Naive thymus-derived CD8-positive, alpha-beta T cell (primary cell): Measurements from ENCODE around the gene GFOD2. TPM values are rescaled to one million over a fixed set of nuclear protein-coding genes. Genes with fewer than 3 reads are reported as not detected.

ENCODE experiments used
- ATAC-seq, 2 donors: fragments of 150-1000 bp; cut with Tn5 transposase in 1 of 2; sonication (Bioruptor Pico), chemical (Tn5 transposase) in 1 of 2; 1 replicate in 1 of 2; 2 replicates in 1 of 2; pipeline ENCODE4 v1.10.0; 2021; ENCODE audit warnings: mild to moderate bottlenecking in 2 of 2, moderate library complexity in 2 of 2
- POLR2A ChIA-PET: fragments of 350-600 bp; sonication (Branson Sonifier 250); formaldehyde crosslinking; loops from one replicate; lab custom pipeline; 2021; ENCODE audit warnings: antibody characterized with exemption; lab: Charles Lee
- DNase-seq, 10 donors: peaks; one replicate each; pipeline versions ENCODE4 v3.0.0 to v3.0.0-alpha.2; 2020 to 2022
- H3K27ac Mint-ChIP-seq, 10 donors: one replicate each; pipeline ENCODE4 v1.8.0; 2020 to 2022; ENCODE audit warnings: mild to moderate bottlenecking in 10 of 10, mixed read lengths in 10 of 10, moderate library complexity in 4 of 10, inconsistent platforms in 1 of 10
- H3K27me3 Mint-ChIP-seq, 5 donors: one replicate each; pipeline ENCODE4 v1.8.0; 2021 to 2022; ENCODE audit warnings: mixed read lengths in 5 of 5
- H3K36me3 Mint-ChIP-seq, 3 donors: one replicate each; pipeline ENCODE4 v1.8.0; 2020 to 2022; ENCODE audit warnings: mixed read lengths in 3 of 3, mild to moderate bottlenecking in 2 of 3, inconsistent platforms in 1 of 3
- H3K4me1 Mint-ChIP-seq, 4 donors: one replicate each; pipeline ENCODE4 v1.8.0; 2021 to 2022; ENCODE audit warnings: mixed read lengths in 4 of 4
- H3K4me3 Mint-ChIP-seq, 10 donors: one replicate each; pipeline ENCODE4 v1.8.0; 2020 to 2022; ENCODE audit warnings: mild to moderate bottlenecking in 10 of 10, mixed read lengths in 10 of 10, moderate library complexity in 6 of 10, inconsistent platforms in 1 of 10
- H3K9me3 Mint-ChIP-seq, 9 donors: one replicate each; pipeline ENCODE4 v1.8.0; 2020 to 2022; ENCODE audit warnings: mixed read lengths in 9 of 9, mild to moderate bottlenecking in 3 of 9, inconsistent platforms in 1 of 9, moderate library complexity in 1 of 9
- polyA plus RNA-seq, 3 donors: library from polyadenylated mRNA; unstranded; fragments of 300-500 nt; fragmentation: Illumina TruSeq; gene quantifications; one replicate each; pipeline ENCODE4 v1.2.3, GENCODE V29; 2021
- total RNA-seq, 8 experiments: library from RNA in 2 of 8; stranded (reverse) in 2 of 8; gene quantifications; one replicate each; pipeline ENCODE4 v1.2.3 and lab custom pipeline; 2021 to 2026

Gene GFOD2
- total and polyA plus RNA-seq, 5 experiments from 2014 or later: 6.0 to 13.0 (median 10.9) TPM

GRCh38 chr16:67653128-67653788, 65.9 kb downstream of the GFOD2 start:
- no peaks in the 10 kb centered on the region for H3K27me3 Mint-ChIP-seq
- peaks cover 0 to 57% (median 10%) of the 10 kb centered on the region in 3 donors for H3K36me3 Mint-ChIP-seq
- DNase-seq (no peak), ATAC-seq (no peak)
- H3K9me3 Mint-ChIP-seq: no peaks in the 10 kb centered on the region
- no peak overlapping the region for H3K4me3 Mint-ChIP-seq
- POLR2A ChIA-PET: no interaction called here
- H3K27ac Mint-ChIP-seq: no peak overlapping the region
- peaks cover 7 to 34% (median 17%) of the 10 kb centered on the region in 4 donors for H3K4me1 Mint-ChIP-seq

GRCh38 chr16:67652578-67653127, 66.5 kb downstream of the GFOD2 start:
- H3K36me3 Mint-ChIP-seq: peaks cover 0 to 53% (median 10%) of the 10 kb centered on the region in 3 donors
- POLR2A ChIA-PET: interaction anchor here (1.4 kb wide), 1 partner anchor 13 kb away, joined by 7 read pairs; no protein-coding TSS in a partner anchor
- no peaks in the 10 kb centered on the region for H3K27me3 Mint-ChIP-seq
- DNase-seq (no peak), ATAC-seq (no peak)
- H3K9me3 Mint-ChIP-seq: no peaks in the 10 kb centered on the region
- H3K4me3 Mint-ChIP-seq: no peak overlapping the region
- peaks cover 7 to 28% (median 17%) of the 10 kb centered on the region in 4 donors for H3K4me1 Mint-ChIP-seq
- peak overlapping the region in 1 of 10 donors; percentile 71 for H3K27ac Mint-ChIP-seq

- no peak for DNase-seq
- Mint-ChIP-seq H3K4me3 (no peak overlapping the region), H3K4me1 (peaks cover 4 to 30% (median 19%) of the 10 kb centered on the region in 4 donors), H3K27me3 (no peaks in the 10 kb centered on the region), H3K36me3 (peaks cover 0 to 57% (median 10%) of the 10 kb centered on the region in 3 donors), H3K27ac (peak overlapping the region in 8 of 10 donors; percentile 31 to 84 (median 56)), H3K9me3 (no peaks in the 10 kb centered on the region)
- ATAC-seq: no peak
- POLR2A ChIA-PET: interaction anchor here (1.3 to 1.4 kb wide), 2 partner anchors 13 to 104 kb away, joined by 5 to 7 read pairs; no protein-coding TSS in a partner anchor
These were observed 67.3 kb downstream of the GFOD2 start for GRCh38 chr16:67651847-67652246.

GRCh38 chr16:67651039-67651438, 68.1 kb downstream of the GFOD2 start:
- POLR2A ChIA-PET: interaction anchor here (1.2 to 1.4 kb wide), 3 partner anchors 9 to 103 kb away, joined by 5 to 7 read pairs (median 6); partner anchors contain the start of gene ACD
- Mint-ChIP-seq H3K36me3 (peaks cover 0 to 56% (median 10%) of the 10 kb centered on the region in 3 donors), H3K27ac (peak overlapping the region in 7 of 10 donors; percentile 10 to 85 (median 78)), H3K9me3 (no peaks in the 10 kb centered on the region), H3K4me3 (no peak overlapping the region), H3K4me1 (peaks cover 7 to 34% (median 22%) of the 10 kb centered on the region in 4 donors), H3K27me3 (no peaks in the 10 kb centered on the region)
- DNase-seq (no peak), ATAC-seq (no peak)

- H3K27ac Mint-ChIP-seq: peak overlapping the region in 8 of 10 donors; percentile 19 to 85 (median 44)
- H3K9me3 Mint-ChIP-seq: no peaks in the 10 kb centered on the region
- peaks cover 9 to 34% (median 22%) of the 10 kb centered on the region in 4 donors for H3K4me1 Mint-ChIP-seq
- H3K4me3 Mint-ChIP-seq: peak overlapping the region in 2 of 10 donors; percentile 39 to 59
- no peaks in the 10 kb centered on the region for H3K27me3 Mint-ChIP-seq
- POLR2A ChIA-PET: no interaction called here
- ATAC-seq (no peak), DNase-seq (no peak)
- H3K36me3 Mint-ChIP-seq: peaks cover 0 to 47% (median 4%) of the 10 kb centered on the region in 3 donors
These were observed 69.1 kb downstream of the GFOD2 start for GRCh38 chr16:67650023-67650422.

- Mint-ChIP-seq H3K9me3 (no peaks in the 10 kb centered on the region), H3K4me1 (peaks cover 10 to 37% (median 22%) of the 10 kb centered on the region in 4 donors), H3K27me3 (no peaks in the 10 kb centered on the region), H3K27ac (peak overlapping the region in 3 of 10 donors; percentile 17 to 59 (median 28)), H3K36me3 (peaks cover 0 to 42% (median 4%) of the 10 kb centered on the region in 3 donors), H3K4me3 (no peak overlapping the region)
- no peak for DNase-seq
- POLR2A ChIA-PET: interaction anchor here (6.5 kb wide), 1 partner anchor 9 kb away, joined by 82 read pairs; the partner anchor contains the start of genes ACD and PARD6A
- ATAC-seq: no peak
These were observed 69.6 kb downstream of the GFOD2 start for GRCh38 chr16:67649494-67649931.

- H3K9me3 Mint-ChIP-seq: no peaks in the 10 kb centered on the region
- POLR2A ChIA-PET: interaction anchor here (0.9 to 6.5 kb wide), 2 partner anchors 10 to 15 kb away, joined by 5 to 82 read pairs; partner anchors contain the start of genes ACD and PARD6A
- H3K27me3 Mint-ChIP-seq: no peaks in the 10 kb centered on the region
- DNase-seq (no peak), ATAC-seq (no peak)
- H3K27ac Mint-ChIP-seq: peak overlapping the region in 3 of 10 donors; percentile 12 to 59 (median 45)
- peaks cover 12 to 41% (median 25%) of the 10 kb centered on the region in 4 donors for H3K4me1 Mint-ChIP-seq
- H3K36me3 Mint-ChIP-seq: peaks cover 0 to 39% (median 4%) of the 10 kb centered on the region in 3 donors
- peak overlapping the region in 2 of 10 donors; percentile 19 to 56 for H3K4me3 Mint-ChIP-seq
These were observed 70.2 kb downstream of the GFOD2 start for GRCh38 chr16:67648764-67649407.

GRCh38 chr16:67648088-67648763, 70.9 kb downstream of the GFOD2 start:
- Mint-ChIP-seq H3K4me1 (peaks cover 12 to 41% (median 25%) of the 10 kb centered on the region in 4 donors), H3K36me3 (peaks cover 0 to 39% (median 4%) of the 10 kb centered on the region in 3 donors), H3K9me3 (no peaks in the 10 kb centered on the region), H3K27ac (peak overlapping the region in 2 of 10 donors; percentile 22 to 45), H3K4me3 (peak overlapping the region in 2 of 10 donors; percentile 19 to 56), H3K27me3 (no peaks in the 10 kb centered on the region)
- POLR2A ChIA-PET: interaction anchor here (0.9 to 7.2 kb wide), 5 partner anchors 11 to 111 kb away, joined by 3 to 125 read pairs (median 82); partner anchors contain the start of genes ACD, CTCF and PARD6A
- DNase-seq (no peak), ATAC-seq (no peak)

- POLR2A ChIA-PET: interaction anchor here (0.6 to 7.2 kb wide), 7 partner anchors 11 to 134 kb away, joined by 3 to 125 read pairs (median 5); partner anchors contain the start of genes ACD, CTCF and PARD6A
- Mint-ChIP-seq H3K4me1 (peaks cover 12 to 41% (median 25%) of the 10 kb centered on the region in 4 donors), H3K9me3 (no peaks in the 10 kb centered on the region), H3K36me3 (peaks cover 0 to 39% (median 4%) of the 10 kb centered on the region in 3 donors), H3K27me3 (no peaks in the 10 kb centered on the region), H3K27ac (peak overlapping the region in 1 of 10 donors; percentile 22), H3K4me3 (no peak overlapping the region)
- no peak for DNase-seq
- no peak for ATAC-seq
These were observed 71.4 kb downstream of the GFOD2 start for GRCh38 chr16:67647681-67648080.

- H3K9me3 Mint-ChIP-seq: no peaks in the 10 kb centered on the region
- peak overlapping the region in 5 of 10 donors; percentile 33 to 86 (median 65) for H3K27ac Mint-ChIP-seq
- H3K4me1 Mint-ChIP-seq: peaks cover 12 to 40% (median 24%) of the 10 kb centered on the region in 4 donors
- no peak for ATAC-seq
- peaks cover 0 to 37% (median 4%) of the 10 kb centered on the region in 3 donors for H3K36me3 Mint-ChIP-seq
- peak overlapping the region in 4 of 10 donors; percentile 16 to 81 (median 68) for H3K4me3 Mint-ChIP-seq
- no peaks in the 10 kb centered on the region for H3K27me3 Mint-ChIP-seq
- no peak for DNase-seq
- POLR2A ChIA-PET: interaction anchor here (0.6 to 7.2 kb wide), 8 partner anchors 12 to 134 kb away, joined by 3 to 125 read pairs (median 22); partner anchors contain the start of genes ACD, C16orf86, CTCF and ENKD1
These were observed 71.9 kb downstream of the GFOD2 start for GRCh38 chr16:67647111-67647651.
